Measurements from ENCODE around the gene GPN2.

The GPN2 gene

GRCh38 chr1:26922901-26923300 is 32.8 kb upstream of the GPN2 start:
- H3K4me3 ChIP-seq (ENCODE audit: low read depth, low read length): peak overlapping the region; percentile 99
- no peak for TF ChIP-seq CTCF (IDR thresholded peaks at IDR 0.05; ENCODE audit: control insufficient read depth, extremely low read depth, insufficient read depth)
- no peak for DNase-seq (ENCODE audit: low read depth)

GRCh38 chr1:26922431-26922729 is 32.3 kb upstream of the GPN2 start:
- TF ChIP-seq CTCF (IDR thresholded peaks at IDR 0.05; ENCODE audit: control insufficient read depth, extremely low read depth, insufficient read depth): no peak
- peak overlapping the region; percentile 99 for H3K4me3 ChIP-seq (ENCODE audit: low read depth, low read length)
- no peak for DNase-seq (ENCODE audit: low read depth)

GRCh38 chr1:26921540-26922430 is 31.7 kb upstream of the GPN2 start, which contains the start of gene NUDC:
NUDC (plus strand) TSS chr1:26921743; CDS start chr1:26921849, 106 bp downstream.
- TF ChIP-seq CTCF (IDR thresholded peaks at IDR 0.05; ENCODE audit: control insufficient read depth, extremely low read depth, insufficient read depth): no peak
- peak within 1 kb of the TSS; percentile 99 for H3K4me3 ChIP-seq (ENCODE audit: low read depth, low read length)
- DNase-seq (ENCODE audit: low read depth): peak; percentile 93

DNA sequence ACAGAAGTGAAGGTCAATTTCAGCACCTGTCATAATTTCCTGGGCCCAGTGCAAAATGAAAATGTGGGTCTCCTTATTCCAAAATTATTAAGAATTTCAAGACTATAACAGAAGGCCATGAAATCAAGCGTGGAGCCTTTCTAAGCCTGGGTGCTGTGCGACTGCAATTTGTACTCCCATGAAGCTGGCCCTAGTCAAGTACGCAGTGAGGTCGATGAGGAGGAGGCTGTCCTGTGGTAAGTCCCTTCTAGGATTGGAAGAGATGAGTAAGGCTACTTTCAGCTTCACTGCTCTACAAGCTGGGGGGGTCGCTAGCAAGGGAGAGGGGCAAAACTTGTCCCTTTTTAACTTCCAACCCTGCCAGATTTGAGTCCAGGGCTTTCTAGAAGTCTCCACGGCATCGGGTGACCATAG is 31.1 kb upstream of the GPN2 start:
- no peak for DNase-seq (ENCODE audit: low read depth)
- H3K4me3 ChIP-seq (ENCODE audit: low read depth, low read length): peak overlapping the region; percentile 99
- no peak for TF ChIP-seq CTCF (IDR thresholded peaks at IDR 0.05; ENCODE audit: control insufficient read depth, extremely low read depth, insufficient read depth)

DNA sequence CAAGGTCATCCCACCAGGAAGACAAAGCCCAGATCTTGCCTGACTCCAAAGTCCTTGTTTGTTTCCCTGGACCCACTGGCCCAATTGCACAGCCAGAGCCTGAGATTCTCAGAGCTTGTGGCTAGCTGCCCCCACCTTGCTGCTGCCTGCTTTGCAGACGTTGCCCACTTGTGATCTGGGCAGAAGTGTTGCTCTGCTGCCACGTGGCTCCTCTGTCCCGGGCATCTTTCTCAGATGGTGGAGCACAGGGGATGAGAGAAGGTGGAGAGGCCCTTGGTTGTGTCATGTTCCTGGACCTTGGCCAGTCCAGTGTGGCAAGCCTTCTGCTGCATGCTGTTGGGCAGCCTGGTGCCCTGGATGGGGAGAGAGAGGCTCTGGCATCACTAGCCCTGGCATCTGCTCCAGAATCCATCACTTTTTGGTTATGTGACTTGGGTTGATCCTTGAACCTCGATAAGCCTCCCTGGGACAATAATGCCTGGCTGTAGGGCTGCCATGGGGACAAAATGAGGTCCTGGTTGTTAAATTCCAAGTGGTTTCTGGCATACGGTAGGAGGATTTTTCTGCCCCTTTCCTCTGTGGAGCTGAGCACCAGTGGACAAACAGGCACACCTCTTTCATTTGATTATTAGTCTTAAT is 25.2 kb upstream of the GPN2 start:
- TF ChIP-seq CTCF (IDR thresholded peaks at IDR 0.05; ENCODE audit: control insufficient read depth, extremely low read depth, insufficient read depth): no peak
- DNase-seq (ENCODE audit: low read depth): no peak
- no peak overlapping the region for H3K4me3 ChIP-seq (ENCODE audit: low read depth, low read length)

DNA sequence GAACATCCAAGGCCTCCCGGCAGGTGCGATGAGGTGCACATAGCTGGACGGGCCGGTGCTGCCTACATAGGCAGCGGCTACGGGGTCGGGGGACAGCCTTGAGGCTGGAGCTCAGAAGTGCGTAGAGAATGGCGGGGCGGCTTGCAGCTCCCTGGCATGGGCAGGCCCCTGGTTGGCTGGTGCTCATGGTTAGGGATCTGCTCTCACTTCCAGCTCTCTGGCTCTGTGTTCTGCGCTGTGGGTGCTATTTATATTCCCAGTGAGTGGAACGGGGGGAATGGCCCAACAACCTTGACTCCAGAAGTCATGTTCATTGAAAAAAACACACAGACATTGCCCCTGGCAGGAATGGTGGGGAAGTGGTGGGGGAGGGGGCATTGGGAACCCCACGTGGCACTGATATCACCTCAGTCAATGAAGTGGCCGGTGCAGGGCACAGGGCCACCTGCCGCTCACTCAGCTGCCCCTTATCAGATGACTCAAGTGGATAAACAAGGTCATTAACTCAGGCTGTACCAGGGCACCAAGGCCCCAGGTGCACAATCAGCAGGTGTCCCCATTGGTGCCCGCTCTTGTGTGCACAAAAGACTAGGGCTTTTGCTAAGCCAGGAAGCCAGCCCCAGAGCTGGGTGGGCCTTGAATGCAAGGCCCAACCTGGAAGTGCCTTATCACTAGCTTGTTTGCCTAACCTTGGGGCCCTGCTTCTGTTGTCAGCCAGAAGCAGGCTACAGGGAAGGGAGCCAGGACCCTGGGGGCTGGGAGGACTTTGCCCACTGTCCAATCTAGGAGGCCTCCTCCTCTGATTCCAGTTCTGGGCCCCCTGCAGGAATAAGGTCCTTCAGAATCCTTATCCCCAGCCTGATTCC is 23.9 kb upstream of the GPN2 start, which contains the start of gene NR0B2:
TSS of gene NR0B2 (minus strand) at position 222 of the 866 bp plus-strand sequence. CDS start at position 187, 35 bp downstream.
- no peak for DNase-seq (ENCODE audit: low read depth)
- TF ChIP-seq CTCF (IDR thresholded peaks at IDR 0.05; ENCODE audit: control insufficient read depth, extremely low read depth, insufficient read depth): no peak

More for the DNA sequence above, 23.9 kb upstream of the GPN2 start, which contains the start of gene NR0B2:
- H3K4me3 ChIP-seq (ENCODE audit: low read depth, low read length): no peak within 1 kb of the TSS

All from LNCaP clone FGC (cell line).